ENCODE data around the gene TMX3. TPM values are rescaled to one million over a fixed set of nuclear protein-coding genes. Genes with fewer than 3 reads are reported as not detected.

The TMX3 gene
- polyA plus RNA-seq, 1 experiment, result 30.3 TPM

DNA sequence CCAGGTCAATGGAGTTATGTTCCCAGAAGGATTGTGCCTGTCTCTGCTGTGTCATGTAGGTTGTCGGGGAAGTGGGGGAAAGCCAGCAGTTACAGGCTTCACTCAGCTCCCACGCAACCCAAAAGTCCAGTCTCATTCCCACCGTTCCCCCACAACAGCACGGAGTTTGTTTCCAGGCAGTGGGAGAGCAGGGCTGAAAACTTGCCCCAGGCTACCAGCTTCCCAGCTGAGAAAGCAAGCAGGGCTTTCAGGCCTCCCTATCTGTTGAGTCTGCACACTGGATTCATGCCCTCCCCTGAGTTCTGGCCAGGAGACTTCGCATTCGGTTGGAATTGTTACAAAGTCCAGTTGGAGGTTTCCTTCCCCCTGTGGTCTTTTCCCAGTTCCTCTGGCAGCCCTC is 76.3 kb downstream of the TMX3 start:
- Histone ChIP-seq H3K4me3 (ENCODE audit: low read depth, low read length) (no peak overlapping the region), H3K27me3 (ENCODE audit: control insufficient read depth, insufficient read depth, low read length) (no peaks in the 10 kb centered on the region), H3K36me3 (ENCODE audit: control insufficient read depth, insufficient read depth, low read length) (no peaks in the 10 kb centered on the region)
- TF ChIP-seq CTCF (IDR thresholded peaks at IDR 0.05; ENCODE audit: insufficient read depth, low read depth, low read length), result no peak
- CTCF ChIA-PET, result interaction anchor here (0.6 kb wide), 2 partner anchors 469 to 1106 kb away, joined by 3 read pairs; no protein-coding TSS in a partner anchor
- POLR2A ChIA-PET, result no interaction called here
- no peak for DNase-seq (ENCODE audit: low read depth)

- Histone ChIP-seq H3K27me3 (ENCODE audit: control insufficient read depth, insufficient read depth, low read length) (no peaks in the 10 kb centered on the region), H3K36me3 (ENCODE audit: control insufficient read depth, insufficient read depth, low read length) (no peaks in the 10 kb centered on the region), H3K4me3 (ENCODE audit: low read depth, low read length) (no peak overlapping the region)
- POLR2A ChIA-PET, result no interaction called here
- DNase-seq (ENCODE audit: low read depth), result no peak
- CTCF ChIA-PET, result interaction anchor here (0.7 kb wide), 1 partner anchor 553 kb away, joined by 3 read pairs; no protein-coding TSS in a partner anchor
- TF ChIP-seq CTCF (IDR thresholded peaks at IDR 0.05; ENCODE audit: insufficient read depth, low read depth, low read length), result no peak
These were observed 87.1 kb downstream of the TMX3 start for GRCh38 chr18:68627812-68628211.

Other genes with a start within 250 kb of the TMX3 start
- 2.8 and 3.4 TPM in 2 replicates for gene CCDC102B, start 83.0 kb upstream of the TMX3 start, polyA plus RNA-seq (2011; rRNA removed)

Measured in BJ (cell line).